ENCODE data around the gene SYT9.

- no peak for TF ChIP-seq CTCF (IDR thresholded peaks at IDR 0.05)
- no peak for TF ChIP-seq EZH2 (IDR thresholded peaks at IDR 0.05; ENCODE audit: borderline replicate concordance, insufficient read depth, low read depth, low read length, poor library complexity, severe bottlenecking)
These were observed 23.4 kb downstream of the SYT9 start for GRCh38 chr11:7275133-7275532.

All from B cell (primary cell).